Measurements from ENCODE around the gene GRIN1.
A peak's percentile ranks its signal among the peaks of the same experiment; 100 is the strongest.

Gene GRIN1

DNA sequence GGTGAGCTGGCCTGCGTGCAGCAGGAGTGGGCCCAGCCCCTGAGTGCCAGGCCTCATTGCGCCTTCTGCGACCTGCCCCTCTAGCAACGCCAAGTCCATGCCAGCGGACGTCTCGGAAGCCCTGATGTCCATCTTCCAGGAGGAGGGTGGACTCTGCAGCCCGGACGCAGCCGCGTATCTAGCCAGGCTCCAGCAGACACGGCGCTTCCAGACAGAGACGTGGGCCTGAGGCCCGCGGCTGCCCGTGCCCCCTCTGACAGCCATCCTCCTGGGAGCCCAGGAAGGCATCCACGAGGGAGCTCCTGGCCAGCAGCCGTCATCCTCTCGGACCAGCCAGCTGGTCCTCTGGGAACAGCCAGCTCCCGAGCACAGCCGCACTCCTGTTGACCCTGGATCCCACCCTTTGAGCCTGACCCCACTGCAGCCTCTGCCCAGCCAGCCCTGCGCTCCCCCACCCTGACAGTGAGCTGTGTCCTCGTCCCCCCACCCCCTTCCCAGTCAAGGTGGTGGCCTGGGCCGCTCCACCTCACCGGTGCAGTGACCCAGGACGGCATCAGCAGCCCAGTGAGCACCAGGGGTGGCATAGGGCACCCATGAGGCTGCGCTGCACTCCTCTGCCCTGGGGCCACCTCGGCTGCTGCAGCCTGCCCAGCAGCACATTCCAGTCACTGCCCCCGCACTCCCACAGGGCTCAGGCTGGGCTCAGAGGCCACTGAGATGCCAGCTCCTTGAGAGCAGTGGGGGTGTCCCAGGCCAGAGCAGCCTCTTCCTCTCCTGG, 77.4 kb downstream of the GRIN1 start:
- DNase-seq (ENCODE audit: low spot score): no peak

DNA sequence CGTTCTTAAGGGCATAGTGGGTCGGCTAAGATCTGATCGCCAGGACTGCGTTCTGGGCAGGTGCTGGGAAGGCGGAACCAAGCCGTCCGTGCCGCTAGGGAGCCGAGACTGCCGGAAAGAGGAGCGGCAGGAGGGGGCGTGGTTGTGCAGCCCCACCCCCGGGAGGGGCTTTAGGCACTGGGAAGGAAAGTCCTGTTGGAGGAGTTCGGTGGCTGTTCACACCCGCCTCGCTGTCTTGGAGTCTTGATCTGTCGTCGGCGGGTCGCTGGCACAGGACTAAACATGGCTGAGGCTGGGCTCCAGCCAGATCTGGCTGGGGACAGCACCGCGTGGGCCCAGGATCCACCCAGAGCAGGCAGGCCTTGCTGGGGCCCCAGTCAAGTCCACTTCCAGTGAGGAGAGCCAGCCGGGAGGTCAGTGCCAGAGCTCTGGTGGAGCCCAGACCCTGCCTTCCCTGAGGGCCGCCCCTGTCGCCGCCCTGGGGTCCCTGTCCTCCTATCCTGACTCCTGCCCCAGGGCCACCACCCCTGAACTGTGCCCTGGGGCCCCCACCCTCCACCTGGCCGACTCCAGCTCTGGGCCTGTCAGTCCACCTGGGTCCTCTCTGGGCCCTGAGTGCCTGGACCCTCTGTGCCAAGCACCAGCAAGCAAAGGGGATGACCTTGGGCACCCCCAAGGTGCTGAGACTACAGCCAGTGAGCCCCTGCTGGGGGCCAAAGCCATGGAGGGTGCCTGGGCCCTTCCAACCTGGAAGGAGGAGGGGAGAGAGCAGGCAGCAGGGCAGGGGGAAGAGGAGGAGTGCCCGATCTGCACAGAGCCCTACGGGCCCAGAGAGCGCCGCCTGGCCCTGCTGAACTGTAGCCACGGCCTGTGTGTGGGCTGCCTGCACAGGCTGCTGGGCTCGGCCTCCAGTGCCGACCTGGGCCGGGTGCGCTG, 78.6 kb downstream of the GRIN1 start:
- DNase-seq (ENCODE audit: low spot score): peak; percentile 31

DNA sequence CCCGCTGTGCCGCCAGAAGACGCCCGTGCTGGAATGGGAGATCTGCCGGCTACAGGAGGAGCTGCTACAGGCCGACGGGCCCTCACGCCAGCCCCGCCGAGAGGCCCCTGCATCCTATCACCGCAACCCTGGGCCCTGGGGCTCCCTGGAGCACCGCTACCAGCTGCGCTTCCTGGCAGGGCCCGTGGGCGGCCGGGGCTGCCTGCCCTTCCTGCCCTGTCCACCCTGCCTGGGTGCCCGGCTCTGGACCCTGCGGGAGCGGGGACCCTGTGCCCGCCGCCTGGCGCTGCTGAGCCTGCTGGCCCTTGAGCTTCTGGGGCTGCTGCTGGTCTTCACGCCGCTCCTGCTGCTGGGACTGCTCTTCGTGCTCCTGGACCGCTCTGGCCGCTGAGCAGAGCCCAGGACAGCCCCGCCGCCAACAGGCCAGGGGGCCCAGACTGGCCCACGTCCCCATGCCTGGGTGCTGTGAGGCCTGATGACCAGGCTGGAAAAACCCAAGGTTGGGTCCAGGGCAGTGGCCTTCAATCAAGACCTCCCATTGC, 79.3 kb downstream of the GRIN1 start:
- DNase-seq (ENCODE audit: low spot score): no peak

Data from hematopoietic multipotent progenitor cell treated with erythropoietin and hydrocortisone succinate and interleukin-3 and kit ligand, for 17 days (in vitro differentiated cells).